A673 (cell line): ENCODE measurements around the gene TP53BP2.

Source experiments
- CTCF ChIP-seq: fragments of 300-800, 200-600 bp; sonication (generic); conservative IDR thresholded peaks from 2 replicates; pipeline ENCODE4 v1.5.1; 2017; ENCODE audit warnings: low read depth, mild to moderate bottlenecking, antibody characterized with exemption, low read length, moderate library complexity, mixed read lengths
- EZH2 ChIP-seq: fragments of 200-600 bp; sonication (generic); IDR thresholded peaks from 2 replicates; pipeline ENCODE4 v1.6.1; 2017; ENCODE audit warnings: borderline replicate concordance, low read depth, mild to moderate bottlenecking, mixed read lengths, antibody characterized with exemption, low read length; ENCODE audit not compliant: poor library complexity, severe bottlenecking

- no peak for TF ChIP-seq CTCF
- no peak for TF ChIP-seq EZH2
Measured at GRCh38 chr1:223836586-223836985, 9.2 kb downstream of the TP53BP2 start.
